Panc1 (cell line): ENCODE data around the gene SMPX. TPM values are rescaled to one million over a fixed set of nuclear protein-coding genes. Genes with fewer than 3 reads are reported as not detected.

Experiments
- ATAC-seq: fragments of 200-7000 bp; cut with Tn5 transposase; 2 replicates; pipeline ENCODE4 v1.9.1; 2020; ENCODE audit warnings: mild to moderate bottlenecking, moderate library complexity
- BruUV-seq: library from RNA; stranded (reverse); fragments of 400-500 nt; replicated peaks from 2 replicates; lab custom pipeline; 2021; lab: Mats Ljungman, UMichigan
- CTCF ChIA-PET: fragments of 300-600 bp; sonication (Branson Sonifier 250); formaldehyde crosslinking; loops from one replicate; lab custom pipeline; 2022; ENCODE audit warnings: antibody characterized with exemption; lab: Charles Lee
- POLR2A ChIA-PET: fragments of 300-600 bp; sonication (Branson Sonifier 250); formaldehyde crosslinking; loops from one replicate; lab custom pipeline; 2022; ENCODE audit warnings: antibody characterized with exemption; lab: Charles Lee
- DNase-seq: peaks from one replicate; pipeline ENCODE4 v3.0.0-alpha.2; 2010; ENCODE audit warnings: low read depth, low spot score
- H3K27ac ChIP-seq: 2 replicates; pipeline ENCODE4 v1.5.1; 2011; ENCODE audit warnings: mild to moderate bottlenecking, low read length, inconsistent platforms
- H3K27me3 ChIP-seq: fragments of 200-500 bp; sonication (Bioruptor generic); 2 replicates; pipeline ENCODE4 v1.6.0; 2014; ENCODE audit warnings: low read length, inconsistent platforms; ENCODE audit not compliant: control insufficient read depth, insufficient read depth
- H3K36me3 ChIP-seq: fragments of 200-500 bp; sonication (Bioruptor generic); 2 replicates; pipeline ENCODE4 v1.5.1; 2014; ENCODE audit warnings: inconsistent platforms, mild to moderate bottlenecking, low read length, moderate library complexity; ENCODE audit not compliant: control insufficient read depth, insufficient read depth
- H3K4me1 ChIP-seq: 2 replicates; pipeline ENCODE4 v1.5.1; 2011; ENCODE audit warnings: inconsistent platforms, mild to moderate bottlenecking, low read length, moderate library complexity; ENCODE audit not compliant: control insufficient read depth, insufficient read depth
- H3K4me3 ChIP-seq, 2 experiments: 2 replicates each; pipeline ENCODE4 v1.5.1; 2011 to 2012; ENCODE audit warnings: low read depth in 2 of 2, low read length in 2 of 2, mild to moderate bottlenecking in 2 of 2, inconsistent platforms in 1 of 2, moderate library complexity in 1 of 2
- H3K9me3 ChIP-seq: fragments of 200-500 bp; sonication (Bioruptor generic); 2 replicates; pipeline ENCODE4 v1.5.1; 2014; ENCODE audit warnings: low read depth, mild to moderate bottlenecking, inconsistent platforms, low read length, moderate library complexity; ENCODE audit not compliant: control insufficient read depth, insufficient read depth
- POLR2AphosphoS5 ChIP-seq: IDR thresholded peaks from 2 replicates; pipeline ENCODE4 v1.6.1; 2012; ENCODE audit warnings: mild to moderate bottlenecking, low read depth, low read length, moderate library complexity
- SIN3A ChIP-seq: IDR thresholded peaks from 2 replicates; pipeline ENCODE4 v1.6.1; 2012; ENCODE audit warnings: low read depth, mild to moderate bottlenecking, low read length, moderate library complexity, borderline replicate concordance; ENCODE audit not compliant: insufficient read depth
- TCF7L2 ChIP-seq: IDR thresholded peaks from 2 replicates; pipeline ENCODE4 v1.6.1; 2011; ENCODE audit warnings: mild to moderate bottlenecking, low read depth, low read length, inconsistent platforms
- in situ Hi-C: cut with HindIII; loops from 2 replicates; pipeline ENCODE4 v1.10.0; 2016; ENCODE audit warnings: low sequenced_read_pairs, low pct_unique_long_range_greater_than_20kb
- intact Hi-C: fragments of 100-400 bp; cut with micrococcal nuclease; formaldehyde crosslinking; loops from one replicate; pipeline ENCODE4 v1.10.0; 2022; ENCODE audit not compliant: unreplicated experiment
- total RNA-seq: library from RNA; stranded (reverse); gene quantifications from one replicate; pipeline ENCODE4 v1.2.1, GENCODE V29; 2021; ENCODE audit not compliant: unreplicated experiment
- TF ChIP-seq, protein P1 (sequence below): fragments of 450-650 bp; IDR thresholded peaks from 2 replicates; pipeline ENCODE4 v1.5.1; 2017; ENCODE audit warnings: mild to moderate bottlenecking
- TF ChIP-seq, protein P2 (sequence below), 2 experiments: IDR thresholded peaks; 2 replicates each; pipeline ENCODE4 v1.6.1; 2011 to 2012; ENCODE audit warnings: low read depth in 2 of 2, control low read depth in 1 of 2, low read length in 1 of 2, mild to moderate bottlenecking in 1 of 2, moderate library complexity in 1 of 2; ENCODE audit not compliant: insufficient read depth in 1 of 2

Gene SMPX
- total RNA-seq, 1 experiment from 2014 or later, result not detected

DNA sequence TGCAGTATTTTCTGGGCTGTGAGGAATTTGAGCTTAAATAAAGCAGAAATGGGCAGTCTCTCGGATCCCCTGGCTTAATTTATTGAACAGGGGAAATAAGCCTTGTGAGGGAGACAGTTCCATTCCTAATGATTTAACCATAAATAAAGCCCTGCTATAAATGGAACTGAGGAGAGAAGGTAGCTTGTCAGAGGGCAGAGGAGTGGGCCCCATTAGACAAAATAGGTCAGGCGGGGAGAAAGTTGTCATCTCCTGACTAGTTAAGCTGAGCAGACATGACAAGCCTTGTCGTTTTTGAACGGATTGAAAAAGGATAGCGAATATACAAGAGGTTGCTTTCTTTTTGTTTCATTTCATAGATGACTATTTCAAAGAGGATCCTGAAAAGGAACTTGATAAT, 39.3 kb downstream of the SMPX start:
- DNase-seq, result no peak
- no peak overlapping the region for H3K4me3 ChIP-seq
- TF ChIP-seq, protein P1, sequence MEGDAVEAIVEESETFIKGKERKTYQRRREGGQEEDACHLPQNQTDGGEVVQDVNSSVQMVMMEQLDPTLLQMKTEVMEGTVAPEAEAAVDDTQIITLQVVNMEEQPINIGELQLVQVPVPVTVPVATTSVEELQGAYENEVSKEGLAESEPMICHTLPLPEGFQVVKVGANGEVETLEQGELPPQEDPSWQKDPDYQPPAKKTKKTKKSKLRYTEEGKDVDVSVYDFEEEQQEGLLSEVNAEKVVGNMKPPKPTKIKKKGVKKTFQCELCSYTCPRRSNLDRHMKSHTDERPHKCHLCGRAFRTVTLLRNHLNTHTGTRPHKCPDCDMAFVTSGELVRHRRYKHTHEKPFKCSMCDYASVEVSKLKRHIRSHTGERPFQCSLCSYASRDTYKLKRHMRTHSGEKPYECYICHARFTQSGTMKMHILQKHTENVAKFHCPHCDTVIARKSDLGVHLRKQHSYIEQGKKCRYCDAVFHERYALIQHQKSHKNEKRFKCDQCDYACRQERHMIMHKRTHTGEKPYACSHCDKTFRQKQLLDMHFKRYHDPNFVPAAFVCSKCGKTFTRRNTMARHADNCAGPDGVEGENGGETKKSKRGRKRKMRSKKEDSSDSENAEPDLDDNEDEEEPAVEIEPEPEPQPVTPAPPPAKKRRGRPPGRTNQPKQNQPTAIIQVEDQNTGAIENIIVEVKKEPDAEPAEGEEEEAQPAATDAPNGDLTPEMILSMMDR, result no peak
- ATAC-seq, result no peak
- H3K9me3 ChIP-seq, result no peaks in the 10 kb centered on the region
- intact Hi-C loops, result no loop called here
- H3K27me3 ChIP-seq, result no peaks in the 10 kb centered on the region
- CTCF ChIA-PET, result no interaction called here
- H3K4me1 ChIP-seq, result no peaks in the 10 kb centered on the region
- POLR2A ChIA-PET, result no interaction called here
- H3K27ac ChIP-seq, result no peak overlapping the region
- in situ Hi-C loops, result no loop called here
- no peaks in the 10 kb centered on the region for H3K36me3 ChIP-seq
- BruUV-seq, result no TSS peak

DNA sequence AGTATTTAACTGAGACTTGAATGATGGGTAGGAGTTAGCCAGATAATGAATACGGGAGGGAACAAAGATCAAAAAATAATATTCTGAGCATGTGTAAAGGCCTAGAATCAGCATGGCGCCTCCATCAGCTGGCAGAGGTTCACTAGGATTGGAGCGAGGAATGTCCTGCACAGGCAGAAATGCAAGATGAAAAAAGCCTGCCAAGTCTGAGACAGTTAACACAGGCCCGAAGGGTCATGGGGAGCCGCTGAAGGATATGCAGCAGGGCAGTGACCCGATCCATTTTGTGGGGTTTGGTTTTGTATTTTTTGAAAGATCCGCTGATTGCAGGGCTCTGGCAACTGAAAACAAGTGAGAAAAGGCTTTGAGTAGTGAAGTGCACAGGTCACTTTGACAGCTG, 40.1 kb downstream of the SMPX start:
- no peak for DNase-seq
- no TSS peak for BruUV-seq
- intact Hi-C loops, result no loop called here
- H3K4me1 ChIP-seq, result no peaks in the 10 kb centered on the region
- H3K27me3 ChIP-seq, result no peaks in the 10 kb centered on the region
- no peaks in the 10 kb centered on the region for H3K36me3 ChIP-seq
- no peak overlapping the region for H3K4me3 ChIP-seq
- TF ChIP-seq SIN3A (no peak), POLR2AphosphoS5 (no peak), TCF7L2 (no peak)
- TF ChIP-seq, protein P1, result no peak
- TF ChIP-seq, protein P2, sequence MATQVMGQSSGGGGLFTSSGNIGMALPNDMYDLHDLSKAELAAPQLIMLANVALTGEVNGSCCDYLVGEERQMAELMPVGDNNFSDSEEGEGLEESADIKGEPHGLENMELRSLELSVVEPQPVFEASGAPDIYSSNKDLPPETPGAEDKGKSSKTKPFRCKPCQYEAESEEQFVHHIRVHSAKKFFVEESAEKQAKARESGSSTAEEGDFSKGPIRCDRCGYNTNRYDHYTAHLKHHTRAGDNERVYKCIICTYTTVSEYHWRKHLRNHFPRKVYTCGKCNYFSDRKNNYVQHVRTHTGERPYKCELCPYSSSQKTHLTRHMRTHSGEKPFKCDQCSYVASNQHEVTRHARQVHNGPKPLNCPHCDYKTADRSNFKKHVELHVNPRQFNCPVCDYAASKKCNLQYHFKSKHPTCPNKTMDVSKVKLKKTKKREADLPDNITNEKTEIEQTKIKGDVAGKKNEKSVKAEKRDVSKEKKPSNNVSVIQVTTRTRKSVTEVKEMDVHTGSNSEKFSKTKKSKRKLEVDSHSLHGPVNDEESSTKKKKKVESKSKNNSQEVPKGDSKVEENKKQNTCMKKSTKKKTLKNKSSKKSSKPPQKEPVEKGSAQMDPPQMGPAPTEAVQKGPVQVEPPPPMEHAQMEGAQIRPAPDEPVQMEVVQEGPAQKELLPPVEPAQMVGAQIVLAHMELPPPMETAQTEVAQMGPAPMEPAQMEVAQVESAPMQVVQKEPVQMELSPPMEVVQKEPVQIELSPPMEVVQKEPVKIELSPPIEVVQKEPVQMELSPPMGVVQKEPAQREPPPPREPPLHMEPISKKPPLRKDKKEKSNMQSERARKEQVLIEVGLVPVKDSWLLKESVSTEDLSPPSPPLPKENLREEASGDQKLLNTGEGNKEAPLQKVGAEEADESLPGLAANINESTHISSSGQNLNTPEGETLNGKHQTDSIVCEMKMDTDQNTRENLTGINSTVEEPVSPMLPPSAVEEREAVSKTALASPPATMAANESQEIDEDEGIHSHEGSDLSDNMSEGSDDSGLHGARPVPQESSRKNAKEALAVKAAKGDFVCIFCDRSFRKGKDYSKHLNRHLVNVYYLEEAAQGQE (IDR thresholded peaks at IDR 0.05; ENCODE audit: insufficient read depth in 1 of 2, low read depth in 2 of 2, low read length in 1 of 2), result no peak
- ATAC-seq, result no peak
- no peak overlapping the region for H3K27ac ChIP-seq
- ChIA-PET POLR2A (no interaction called here), CTCF (no interaction called here)
- H3K9me3 ChIP-seq, result no peaks in the 10 kb centered on the region
- in situ Hi-C loops, result no loop called here

DNA sequence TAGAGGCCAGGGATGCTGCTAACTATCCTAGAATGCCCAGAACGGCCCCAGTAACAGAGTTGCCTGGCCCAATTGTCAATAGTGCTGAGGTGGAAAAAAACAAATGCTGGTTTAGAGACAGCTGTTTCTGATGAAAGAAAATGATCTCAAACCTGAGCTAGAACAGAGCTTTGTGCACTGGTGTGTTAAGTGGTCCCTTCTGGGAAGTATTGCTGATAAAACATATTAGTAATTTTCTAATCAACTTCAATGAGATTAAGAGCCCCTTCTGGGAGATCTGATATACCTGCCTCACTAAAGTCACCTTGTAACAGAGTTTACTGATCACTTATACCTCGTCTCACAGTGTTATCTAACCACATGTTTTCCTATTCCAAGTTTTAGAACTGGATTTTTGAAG, 42.1 kb downstream of the SMPX start:
- ChIA-PET CTCF (no interaction called here), POLR2A (no interaction called here)
- H3K36me3 ChIP-seq, result no peaks in the 10 kb centered on the region
- intact Hi-C loops, result no loop called here
- H3K9me3 ChIP-seq, result no peaks in the 10 kb centered on the region
- no peak overlapping the region for H3K4me3 ChIP-seq
- ATAC-seq (no peak), DNase-seq (no peak)
- no peaks in the 10 kb centered on the region for H3K4me1 ChIP-seq
- no TSS peak for BruUV-seq
- in situ Hi-C loops, result no loop called here
- H3K27me3 ChIP-seq, result no peaks in the 10 kb centered on the region
- H3K27ac ChIP-seq, result no peak overlapping the region
- TF ChIP-seq SIN3A, result no peak
- no peak for TF ChIP-seq TCF7L2
- TF ChIP-seq, protein P1, result no peak
- TF ChIP-seq POLR2AphosphoS5, result no peak
- TF ChIP-seq, protein P2 (IDR thresholded peaks at IDR 0.05; ENCODE audit: insufficient read depth in 1 of 2, low read depth in 2 of 2, low read length in 1 of 2), result no peak
